ENCODE results near the gene PIP. TPM values are rescaled to one million over a fixed set of nuclear protein-coding genes. Genes with fewer than 3 reads are reported as not detected.
"Not testable (repeated sequence)": the region's sequence is repeated elsewhere in the genome, so short reads cannot be mapped to it uniquely, and the experiment has no call there.

The PIP gene, protein sequence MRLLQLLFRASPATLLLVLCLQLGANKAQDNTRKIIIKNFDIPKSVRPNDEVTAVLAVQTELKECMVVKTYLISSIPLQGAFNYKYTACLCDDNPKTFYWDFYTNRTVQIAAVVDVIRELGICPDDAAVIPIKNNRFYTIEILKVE
- not detected for total RNA-seq
- not detected for total RNA-seq (2013)
- total RNA-seq: 0 reads per million in 29 experiments

DNA sequence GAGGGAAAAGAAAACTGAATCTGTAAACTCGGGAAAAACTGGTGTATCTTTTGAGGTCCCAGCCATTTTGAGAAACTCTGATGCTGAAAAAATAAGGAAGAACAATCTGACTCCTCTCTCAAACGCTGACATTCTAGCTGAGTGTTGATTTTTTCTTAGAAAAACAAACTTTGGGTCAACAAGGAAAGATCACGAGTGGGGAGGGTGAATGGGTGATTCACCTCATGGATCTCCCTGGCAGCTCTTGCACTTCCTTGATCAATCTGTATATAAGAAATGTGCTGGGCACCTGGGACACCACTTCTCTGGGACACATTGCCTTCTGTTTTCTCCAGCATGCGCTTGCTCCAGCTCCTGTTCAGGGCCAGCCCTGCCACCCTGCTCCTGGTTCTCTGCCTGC is at the start of gene PIP:
PIP (plus strand) TSS at position 297 of the 400 bp plus-strand sequence; CDS start at position 337, 40 bp downstream.
- Histone ChIP-seq H3K4me3 (ENCODE audit: control insufficient read depth in 1 of 2, extremely low read depth in 1 of 2, low read length in 1 of 2) (no peak within 1 kb of the TSS), H3K4me1 (ENCODE audit: control insufficient read depth in 1 of 2, extremely low read depth in 1 of 2, insufficient read depth in 2 of 2, low read length in 2 of 2) (no peaks in the 10 kb centered on the region), H3K9me3 (no peaks in the 10 kb centered on the region), H3K27ac (ENCODE audit: low read length) (no peak within 1 kb of the TSS), H3K36me3 (ENCODE audit: control insufficient read depth in 2 of 2, extremely low read depth in 1 of 2, insufficient read depth in 1 of 2, low read length in 1 of 2) (no peaks in the 10 kb centered on the region), H3K27me3 (replicated peaks in 1 of 2; ENCODE audit: control insufficient read depth in 2 of 2, extremely low read depth in 1 of 2, insufficient read depth in 2 of 2, low read length in 1 of 2) (peaks cover 0 to 13% of the 10 kb centered on the region in 2 experiments)
- Mint-ChIP-seq H3K36me3 (no peaks in the 10 kb centered on the region), H3K9me3 (peaks cover 0 to under 1% (median 0%) of the 10 kb centered on the region in 3 donors), H3K4me3 (no peak within 1 kb of the TSS), H3K4me1 (no peaks in the 10 kb centered on the region), H3K27me3 (peaks cover 25 to 40% of the 10 kb centered on the region in 2 donors), H3K27ac (no peak within 1 kb of the TSS)
- POLR2A ChIA-PET: no interaction called here
- no peak for ATAC-seq (replicated peaks in 1 of 4)
- CTCF ChIA-PET: interaction anchor here in 1 of 2 donors (0.5 kb wide), 1 partner anchor 10 kb away, joined by 8 read pairs; no protein-coding TSS in a partner anchor
- no peak for DNase-seq
- WGBS (ENCODE audit: insufficient coverage): 75% methylated on average over 2 of the region's 4 CpGs

DNA sequence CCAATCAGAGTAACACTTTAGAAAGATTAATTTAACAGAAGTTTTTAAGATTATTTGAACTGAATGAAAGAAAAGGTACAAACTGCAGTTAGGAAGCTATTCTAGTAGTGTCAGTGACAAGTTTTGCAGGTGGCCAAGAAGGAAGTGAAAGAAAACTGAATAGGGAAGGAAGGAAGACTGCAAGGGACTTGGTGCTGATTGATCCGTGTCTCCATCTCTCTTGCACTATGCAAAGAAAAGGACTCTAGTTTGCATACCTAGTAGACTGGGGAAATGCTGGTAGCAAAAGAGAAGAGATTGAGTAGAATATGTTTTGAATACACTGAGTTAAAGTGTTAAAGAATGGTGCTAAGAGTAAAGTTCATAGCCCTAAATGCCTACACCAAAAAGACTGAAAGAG is 46.8 kb upstream of the PIP start:
- no CpG with 5 or more reads among the region's 1 CpG for WGBS (ENCODE audit: insufficient coverage)
- POLR2A ChIA-PET: no interaction called here
- H3K27me3 Mint-ChIP-seq: peaks cover 20 to 22% of the 10 kb centered on the region in 2 donors
- DNase-seq (no peak), ATAC-seq (replicated peaks in 1 of 4) (no peak)
- Histone ChIP-seq H3K4me1 (ENCODE audit: control insufficient read depth in 1 of 2, extremely low read depth in 1 of 2, insufficient read depth in 2 of 2, low read length in 2 of 2) (no peaks in the 10 kb centered on the region), H3K27me3 (replicated peaks in 1 of 2; ENCODE audit: control insufficient read depth in 2 of 2, extremely low read depth in 1 of 2, insufficient read depth in 2 of 2, low read length in 1 of 2) (peaks cover 0 to 3% of the 10 kb centered on the region in 2 experiments), H3K9me3 (no peaks in the 10 kb centered on the region), H3K4me3 (ENCODE audit: control insufficient read depth in 1 of 2, extremely low read depth in 1 of 2, low read length in 1 of 2) (no peak overlapping the region), H3K27ac (ENCODE audit: low read length) (no peak overlapping the region), H3K36me3 (ENCODE audit: control insufficient read depth in 2 of 2, extremely low read depth in 1 of 2, insufficient read depth in 1 of 2, low read length in 1 of 2) (no peaks in the 10 kb centered on the region)
- no peak overlapping the region for H3K4me3 Mint-ChIP-seq
- no peak overlapping the region for H3K27ac Mint-ChIP-seq
- CTCF ChIA-PET: interaction anchor here (0.6 to 1.8 kb wide), 2 partner anchors 9 to 26 kb away, joined by 3 read pairs; no protein-coding TSS in a partner anchor
- no peaks in the 10 kb centered on the region for H3K36me3 Mint-ChIP-seq
- peaks cover 15 to 20% (median 20%) of the 10 kb centered on the region in 3 donors for H3K9me3 Mint-ChIP-seq
- H3K4me1 Mint-ChIP-seq: peaks cover 0 to 7% (median 0%) of the 10 kb centered on the region in 3 donors

DNA sequence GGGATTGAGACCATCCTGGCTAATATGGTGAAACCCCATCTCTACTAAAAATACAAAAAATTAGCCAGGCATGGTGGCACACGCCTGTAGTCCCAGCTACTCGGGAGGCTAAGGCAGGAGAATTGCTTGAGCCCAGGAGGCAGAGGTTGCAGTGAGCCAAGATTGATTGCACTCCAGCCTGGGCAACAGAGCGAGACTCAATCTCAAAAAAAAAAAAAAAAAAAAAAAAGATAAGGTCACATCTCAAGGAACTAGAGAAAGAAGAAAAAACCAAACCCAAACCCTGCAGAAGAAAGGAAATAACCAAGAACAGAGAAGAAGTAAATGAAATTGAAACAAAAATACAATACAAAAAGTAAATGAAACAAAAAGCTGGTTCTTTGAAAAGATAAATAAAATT is 46.3 kb upstream of the PIP start:
- H3K27ac Mint-ChIP-seq; H3K4me1 Mint-ChIP-seq; H3K27ac ChIP-seq (ENCODE audit: low read length): not testable (repeated sequence)

DNA sequence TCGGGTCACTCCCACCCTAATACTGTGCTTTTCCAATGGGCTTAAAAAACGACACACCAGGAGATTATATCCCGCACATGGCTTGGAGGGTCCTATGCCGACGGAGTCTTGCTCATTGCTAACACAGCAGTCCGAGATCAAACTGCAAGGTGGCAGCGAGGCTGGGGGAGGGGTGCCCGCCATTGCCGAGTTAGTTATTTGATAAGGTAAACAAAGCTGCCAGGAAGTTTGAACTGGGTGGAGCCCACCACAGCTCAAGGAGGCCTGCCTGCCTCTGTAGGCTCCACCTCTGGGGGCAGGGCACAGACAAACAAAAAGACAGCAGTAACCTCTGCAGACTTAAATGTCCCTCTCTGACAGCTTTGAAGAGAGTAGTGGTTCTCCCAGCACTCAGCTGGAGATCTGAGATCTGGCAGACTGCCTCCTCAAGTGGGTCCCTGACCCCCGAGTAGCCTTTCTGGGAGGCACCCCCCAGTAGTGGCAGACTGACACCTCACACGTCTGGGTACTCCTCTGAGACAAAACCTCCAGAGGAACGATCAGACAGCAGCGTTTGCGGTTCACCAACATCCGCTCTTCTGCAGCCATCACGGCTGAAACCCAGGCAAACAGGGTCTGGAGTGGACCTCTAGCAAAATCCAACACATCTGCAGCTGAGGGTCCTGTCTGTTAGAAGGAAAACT is 43.2 kb upstream of the PIP start:
- H3K4me3 ChIP-seq (ENCODE audit: control insufficient read depth in 1 of 2, extremely low read depth in 1 of 2, low read length in 1 of 2); H3K27ac Mint-ChIP-seq; H3K4me1 Mint-ChIP-seq; H3K27me3 ChIP-seq (replicated peaks in 1 of 2; ENCODE audit: control insufficient read depth in 2 of 2, extremely low read depth in 1 of 2, insufficient read depth in 2 of 2, low read length in 1 of 2); POLR2A ChIA-PET; H3K4me1 ChIP-seq (ENCODE audit: control insufficient read depth in 1 of 2, extremely low read depth in 1 of 2, insufficient read depth in 2 of 2, low read length in 2 of 2); H3K9me3 ChIP-seq; CTCF ChIA-PET; H3K36me3 ChIP-seq (ENCODE audit: control insufficient read depth in 2 of 2, extremely low read depth in 1 of 2, insufficient read depth in 1 of 2, low read length in 1 of 2); H3K36me3 Mint-ChIP-seq; DNase-seq; H3K4me3 Mint-ChIP-seq; H3K27ac ChIP-seq (ENCODE audit: low read length); ATAC-seq (replicated peaks in 1 of 4): not testable (repeated sequence)
- H3K27me3 Mint-ChIP-seq: peaks cover 12 to 18% of the 10 kb centered on the region in 2 donors
- WGBS (ENCODE audit: insufficient coverage): 89% methylated on average over 7 of the region's 16 CpGs
- H3K9me3 Mint-ChIP-seq: peaks cover 6 to 16% (median 13%) of the 10 kb centered on the region in 3 donors

More for the DNA sequence above, 46.3 kb upstream of the PIP start:
- H3K4me1 ChIP-seq (ENCODE audit: control insufficient read depth in 1 of 2, extremely low read depth in 1 of 2, insufficient read depth in 2 of 2, low read length in 2 of 2); H3K9me3 ChIP-seq; H3K36me3 ChIP-seq (ENCODE audit: control insufficient read depth in 2 of 2, extremely low read depth in 1 of 2, insufficient read depth in 1 of 2, low read length in 1 of 2); H3K4me3 ChIP-seq (ENCODE audit: control insufficient read depth in 1 of 2, extremely low read depth in 1 of 2, low read length in 1 of 2); ATAC-seq (replicated peaks in 1 of 4); H3K4me3 Mint-ChIP-seq; H3K27me3 ChIP-seq (replicated peaks in 1 of 2; ENCODE audit: control insufficient read depth in 2 of 2, extremely low read depth in 1 of 2, insufficient read depth in 2 of 2, low read length in 1 of 2); POLR2A ChIA-PET; DNase-seq; H3K36me3 Mint-ChIP-seq: not testable (repeated sequence)
- peaks cover 15 to 20% (median 20%) of the 10 kb centered on the region in 3 donors for H3K9me3 Mint-ChIP-seq
- CTCF ChIA-PET: interaction anchor here in 1 of 2 donors (0.5 to 1.8 kb wide), 3 partner anchors 10 to 1857 kb away, joined by 3 read pairs; partner anchors contain the start of gene CASP2
- WGBS (ENCODE audit: insufficient coverage): no CpG with 5 or more reads among the region's 3 CpGs
- H3K27me3 Mint-ChIP-seq: peaks cover 20 to 22% of the 10 kb centered on the region in 2 donors

DNA sequence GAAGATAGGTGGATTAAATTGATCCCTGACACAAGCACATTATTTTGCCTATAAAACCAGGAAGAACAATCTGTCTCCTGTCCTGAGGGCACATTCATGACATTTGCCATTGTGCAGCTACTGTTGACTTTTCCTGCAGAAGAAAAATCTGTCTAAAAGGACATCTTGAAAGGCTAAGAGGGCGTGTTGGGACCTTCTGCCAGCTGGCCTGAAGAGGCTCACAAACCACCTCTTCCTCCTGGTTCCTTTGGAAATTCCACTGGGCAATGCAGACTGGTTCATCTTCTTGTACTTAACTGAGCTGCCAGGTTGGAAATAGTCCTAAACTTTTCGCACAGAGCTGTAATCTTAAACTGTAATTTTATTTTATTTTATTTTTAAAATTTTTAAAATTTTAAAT is 35.7 kb upstream of the PIP start:
- peaks cover 17 to 37% (median 18%) of the 10 kb centered on the region in 3 donors for H3K9me3 Mint-ChIP-seq
- no peak overlapping the region for H3K27ac Mint-ChIP-seq
- no peaks in the 10 kb centered on the region for H3K4me1 ChIP-seq (ENCODE audit: control insufficient read depth in 1 of 2, extremely low read depth in 1 of 2, insufficient read depth in 2 of 2, low read length in 2 of 2)
- no peak overlapping the region for H3K27ac ChIP-seq (ENCODE audit: low read length)
- ChIA-PET POLR2A (no interaction called here), CTCF (no interaction called here)
- H3K4me1 Mint-ChIP-seq: no peaks in the 10 kb centered on the region
- no peaks in the 10 kb centered on the region for H3K27me3 ChIP-seq (replicated peaks in 1 of 2; ENCODE audit: control insufficient read depth in 2 of 2, extremely low read depth in 1 of 2, insufficient read depth in 2 of 2, low read length in 1 of 2)
- peaks cover 2% of the 10 kb centered on the region for H3K9me3 ChIP-seq
- H3K4me3 ChIP-seq (ENCODE audit: control insufficient read depth in 1 of 2, extremely low read depth in 1 of 2, low read length in 1 of 2): no peak overlapping the region
- no peak for ATAC-seq (replicated peaks in 1 of 4)
- H3K27me3 Mint-ChIP-seq: no peaks in the 10 kb centered on the region
- H3K36me3 Mint-ChIP-seq: no peaks in the 10 kb centered on the region
- H3K4me3 Mint-ChIP-seq: no peak overlapping the region
- no peak for DNase-seq
- 83% methylated on average over 1 of the region's 2 CpGs for WGBS (ENCODE audit: insufficient coverage)
- no peaks in the 10 kb centered on the region for H3K36me3 ChIP-seq (ENCODE audit: control insufficient read depth in 2 of 2, extremely low read depth in 1 of 2, insufficient read depth in 1 of 2, low read length in 1 of 2)

DNA sequence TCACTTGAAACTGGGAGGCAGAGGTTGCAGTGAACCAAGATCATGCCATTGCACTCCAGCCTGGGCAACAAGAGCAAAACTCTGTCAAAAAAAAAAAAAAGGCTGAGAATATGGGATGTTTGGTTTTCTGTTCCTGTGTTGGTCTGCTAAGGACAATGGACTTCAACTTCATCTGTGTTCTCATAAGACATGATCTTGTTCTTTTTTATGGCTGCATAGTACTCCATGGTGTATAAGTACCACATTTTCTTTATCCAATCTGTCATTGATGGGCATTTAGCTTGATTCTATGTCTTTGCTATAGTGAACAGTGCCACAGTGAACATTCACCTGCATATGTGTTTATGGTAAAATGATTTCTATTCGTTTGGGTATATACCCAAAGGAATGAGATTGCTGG is 32.3 kb upstream of the PIP start:
- H3K36me3 Mint-ChIP-seq; H3K27me3 Mint-ChIP-seq; DNase-seq; H3K27ac ChIP-seq (ENCODE audit: low read length); H3K27ac Mint-ChIP-seq; H3K4me1 Mint-ChIP-seq; H3K36me3 ChIP-seq (ENCODE audit: control insufficient read depth in 2 of 2, extremely low read depth in 1 of 2, insufficient read depth in 1 of 2, low read length in 1 of 2); H3K4me3 Mint-ChIP-seq; H3K9me3 ChIP-seq; H3K4me1 ChIP-seq (ENCODE audit: control insufficient read depth in 1 of 2, extremely low read depth in 1 of 2, insufficient read depth in 2 of 2, low read length in 2 of 2); POLR2A ChIA-PET; H3K4me3 ChIP-seq (ENCODE audit: control insufficient read depth in 1 of 2, extremely low read depth in 1 of 2, low read length in 1 of 2); H3K27me3 ChIP-seq (replicated peaks in 1 of 2; ENCODE audit: control insufficient read depth in 2 of 2, extremely low read depth in 1 of 2, insufficient read depth in 2 of 2, low read length in 1 of 2); ATAC-seq (replicated peaks in 1 of 4): not testable (repeated sequence)
- H3K9me3 Mint-ChIP-seq: peaks cover 19 to 41% (median 20%) of the 10 kb centered on the region in 3 donors
- CTCF ChIA-PET: interaction anchor here in 1 of 2 donors (0.6 to 0.7 kb wide), 2 partner anchors 79 to 105 kb away, joined by 3 read pairs; no protein-coding TSS in a partner anchor
- no CpG with 5 or more reads among the region's 1 CpG for WGBS (ENCODE audit: insufficient coverage)
